NCI-H446 (cell line): Measurements from ENCODE around the gene RPL34.
A peak's percentile ranks its signal among the peaks of the same experiment; 100 is the strongest.

Source experiments
- DNase-seq, 2 experiments: peaks; one replicate each; lab custom pipeline; 2025; lab: John Stamatoyannopoulos, UW

The RPL34 gene

DNA sequence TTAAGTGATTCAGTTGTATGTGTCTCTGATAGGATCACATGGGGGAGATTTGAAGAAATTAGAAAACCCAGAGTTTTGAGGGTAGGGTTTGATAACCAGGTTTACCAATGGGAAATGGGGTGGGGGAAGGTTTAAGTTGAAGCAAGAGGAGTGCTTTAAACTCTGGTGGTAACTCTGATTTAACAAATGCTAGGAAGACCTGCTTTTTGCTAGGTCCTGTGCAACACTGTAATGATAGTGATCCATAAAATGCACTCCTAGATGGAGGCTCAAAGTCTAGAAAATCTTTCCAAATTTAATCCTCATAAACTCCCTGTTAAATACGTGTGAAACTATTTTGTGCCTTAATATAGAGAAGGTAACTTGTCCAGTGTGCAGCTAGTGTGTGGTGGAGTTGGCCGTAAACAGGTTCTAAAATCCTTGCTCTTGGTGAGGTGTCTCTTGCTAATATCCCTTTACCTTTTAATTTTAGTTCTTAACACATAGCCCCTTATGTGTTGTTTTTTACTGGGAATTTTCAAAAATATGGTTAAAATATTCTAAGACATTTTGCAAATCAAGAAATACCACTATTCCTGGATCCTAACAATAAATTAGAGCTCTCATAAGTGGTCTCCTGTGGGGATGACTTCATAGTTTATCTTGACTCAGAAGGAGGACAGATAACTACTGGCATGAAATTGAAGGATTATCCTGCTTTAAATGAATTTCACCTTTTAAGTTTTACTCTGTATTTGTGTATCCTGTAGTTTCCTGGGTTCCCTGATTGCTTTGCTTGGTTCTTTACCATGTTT is 4.1 kb downstream of the RPL34 start:
- no peak for DNase-seq

DNA sequence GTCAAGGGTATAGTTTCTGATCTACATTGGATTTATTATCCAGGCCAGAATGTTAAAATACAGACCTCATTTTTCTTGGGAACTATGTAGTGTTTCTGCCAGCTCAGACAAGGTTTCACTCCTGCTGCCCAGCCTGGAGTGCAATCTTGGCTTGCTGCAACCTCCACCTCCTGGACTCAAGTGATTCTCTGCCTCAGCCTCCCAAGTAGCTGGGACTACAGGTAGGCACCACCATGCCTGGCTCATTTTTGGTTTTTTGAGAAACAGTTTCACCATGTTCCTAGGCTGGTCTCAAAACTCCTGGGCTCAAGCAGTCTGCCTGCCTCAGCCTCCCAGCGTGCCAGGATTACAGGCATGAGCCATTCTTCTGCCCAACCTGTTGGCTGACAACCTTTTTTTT is 5.7 kb downstream of the RPL34 start:
- DNase-seq: no peak

DNA sequence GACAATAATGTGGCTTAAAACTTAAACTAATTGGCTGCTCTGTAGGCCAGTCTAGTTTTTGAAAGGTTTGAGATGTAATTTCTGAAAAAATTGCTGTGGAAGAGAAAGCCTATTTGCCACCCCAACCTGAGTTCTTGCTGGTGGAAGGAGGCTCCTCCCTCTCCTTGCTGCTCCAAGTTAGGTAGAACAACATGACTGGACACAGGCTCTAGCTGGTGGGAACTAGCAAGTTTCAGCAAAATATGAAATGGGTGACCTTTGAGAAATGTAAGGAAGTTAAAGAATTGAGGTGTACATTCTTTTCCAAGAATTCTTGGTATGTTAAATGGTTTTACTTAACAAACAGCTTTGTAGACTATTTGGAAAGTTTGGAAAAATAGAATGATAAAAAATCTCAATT is 8.0 kb downstream of the RPL34 start:
- DNase-seq: no peak

DNA sequence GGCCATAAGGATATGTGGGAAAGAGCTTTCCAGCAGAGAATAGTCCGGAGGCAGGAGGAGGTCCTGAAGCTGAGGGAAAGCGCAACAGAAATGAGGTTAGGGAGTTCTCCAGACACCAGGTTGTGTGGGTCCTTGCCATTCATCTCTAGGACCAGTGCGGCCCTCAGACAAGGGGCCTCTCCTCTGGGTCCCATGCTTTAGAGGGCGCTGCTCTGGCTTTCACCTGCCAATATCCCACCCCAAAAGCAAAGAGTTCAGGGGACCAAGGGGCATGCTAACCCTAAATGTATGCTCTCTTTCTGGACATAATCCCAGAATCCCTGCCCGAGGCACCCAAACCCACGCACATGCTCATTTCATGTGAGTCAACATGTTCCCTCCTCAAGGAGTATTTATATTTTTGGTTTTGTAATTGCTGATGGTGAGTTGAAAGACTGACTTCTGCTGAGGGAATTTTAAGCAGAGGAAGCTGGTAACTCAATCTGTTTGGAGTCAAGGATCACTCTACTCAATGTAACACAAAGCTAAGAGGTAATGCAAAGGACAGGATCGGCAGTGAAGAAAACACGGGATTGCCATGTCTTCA is 14.8 kb downstream of the RPL34 start:
- DNase-seq: no peak

DNA sequence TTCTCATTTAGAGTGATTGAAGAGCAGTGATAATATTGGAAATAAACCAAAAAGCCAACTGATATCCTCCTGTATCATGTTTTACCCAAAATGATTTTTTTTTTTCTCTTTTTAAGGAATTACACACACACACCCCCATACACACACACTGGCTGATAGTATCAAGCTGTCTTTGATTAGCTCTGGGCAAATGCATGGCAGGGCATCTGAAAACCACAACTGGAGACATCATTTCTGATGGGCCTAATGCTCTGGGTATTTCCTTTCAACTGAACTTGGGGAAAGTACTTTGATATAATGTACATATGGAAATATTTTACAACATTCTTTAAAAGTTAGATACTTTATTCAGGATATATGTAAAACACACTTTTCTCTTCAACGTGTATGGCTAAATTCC is 15.9 kb downstream of the RPL34 start:
- DNase-seq: no peak

DNA sequence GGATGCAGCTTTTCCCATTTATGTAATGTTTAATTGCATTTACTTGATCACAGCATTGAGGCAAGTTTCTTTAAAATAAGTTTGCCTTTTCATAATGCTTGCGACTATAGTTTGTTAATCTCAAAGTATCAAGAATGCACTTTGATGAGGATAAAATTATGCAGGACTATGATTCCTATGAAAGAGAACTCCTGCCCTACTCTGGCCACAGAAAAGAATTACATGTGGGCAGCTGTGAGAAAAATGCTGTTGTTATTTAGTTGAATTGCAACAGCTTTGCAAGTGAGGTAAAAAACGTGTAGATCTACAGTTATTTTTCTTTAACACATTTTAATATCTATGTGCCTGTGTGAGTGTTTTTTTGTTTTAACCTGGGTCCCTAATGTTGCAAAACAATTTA is 17.5 kb downstream of the RPL34 start:
- DNase-seq: no peak

DNA sequence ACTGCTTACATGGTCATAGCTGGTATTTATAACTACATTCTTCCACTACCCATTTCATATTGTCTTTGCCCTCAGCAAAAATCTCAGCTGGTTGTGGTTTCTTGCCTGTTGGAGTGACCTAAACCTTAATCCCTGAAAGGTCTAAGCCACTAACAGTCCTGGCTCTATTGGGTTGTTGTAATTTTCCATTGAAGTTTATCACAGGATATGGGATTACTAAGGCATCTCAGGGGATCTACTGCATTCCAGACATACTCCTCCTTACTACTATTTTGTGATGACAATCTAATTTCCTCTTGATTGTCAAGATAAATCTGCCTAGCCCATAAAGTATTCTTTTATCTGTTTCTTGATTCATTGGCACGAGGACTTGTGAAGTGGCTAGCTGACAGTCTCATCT is 23.9 kb downstream of the RPL34 start:
- DNase-seq: no peak

DNA sequence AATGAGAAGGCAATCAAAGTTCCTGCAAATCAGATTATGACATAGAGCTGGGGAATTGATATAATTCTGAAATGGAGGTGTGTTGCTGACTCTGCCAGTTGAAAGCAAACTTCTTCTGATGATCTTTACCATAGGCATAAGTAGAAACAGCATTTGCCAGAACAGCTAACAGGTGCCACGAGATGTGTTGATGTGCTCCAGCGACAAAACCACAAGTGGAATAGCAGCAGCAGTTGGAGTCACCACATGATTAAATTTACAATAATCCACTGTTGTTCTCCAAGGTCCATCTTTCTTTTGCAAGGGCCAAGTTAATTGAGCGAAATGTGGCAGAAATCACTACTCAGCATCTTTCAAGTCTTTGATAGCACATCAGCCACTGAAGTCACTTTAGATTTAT is 26.3 kb downstream of the RPL34 start:
- no peak for DNase-seq

DNA sequence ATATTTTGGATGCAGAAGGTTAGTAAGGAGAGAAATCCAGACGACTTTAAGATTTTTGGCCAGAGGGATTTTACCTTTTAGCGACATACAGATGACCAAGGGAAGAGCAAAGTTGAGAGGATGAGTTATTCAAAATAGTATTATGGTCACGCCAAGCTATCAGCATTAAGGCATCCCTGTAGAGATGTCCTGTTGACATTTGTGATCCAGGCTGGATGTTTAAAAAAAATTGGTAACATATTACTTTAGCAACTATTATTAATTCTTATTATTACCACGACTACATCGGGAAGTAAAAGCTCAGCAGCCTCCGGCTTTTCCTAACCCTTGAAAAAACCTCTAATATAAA is 29.5 kb downstream of the RPL34 start:
- peak in 1 of 2 experiments; percentile 40 for DNase-seq

DNA sequence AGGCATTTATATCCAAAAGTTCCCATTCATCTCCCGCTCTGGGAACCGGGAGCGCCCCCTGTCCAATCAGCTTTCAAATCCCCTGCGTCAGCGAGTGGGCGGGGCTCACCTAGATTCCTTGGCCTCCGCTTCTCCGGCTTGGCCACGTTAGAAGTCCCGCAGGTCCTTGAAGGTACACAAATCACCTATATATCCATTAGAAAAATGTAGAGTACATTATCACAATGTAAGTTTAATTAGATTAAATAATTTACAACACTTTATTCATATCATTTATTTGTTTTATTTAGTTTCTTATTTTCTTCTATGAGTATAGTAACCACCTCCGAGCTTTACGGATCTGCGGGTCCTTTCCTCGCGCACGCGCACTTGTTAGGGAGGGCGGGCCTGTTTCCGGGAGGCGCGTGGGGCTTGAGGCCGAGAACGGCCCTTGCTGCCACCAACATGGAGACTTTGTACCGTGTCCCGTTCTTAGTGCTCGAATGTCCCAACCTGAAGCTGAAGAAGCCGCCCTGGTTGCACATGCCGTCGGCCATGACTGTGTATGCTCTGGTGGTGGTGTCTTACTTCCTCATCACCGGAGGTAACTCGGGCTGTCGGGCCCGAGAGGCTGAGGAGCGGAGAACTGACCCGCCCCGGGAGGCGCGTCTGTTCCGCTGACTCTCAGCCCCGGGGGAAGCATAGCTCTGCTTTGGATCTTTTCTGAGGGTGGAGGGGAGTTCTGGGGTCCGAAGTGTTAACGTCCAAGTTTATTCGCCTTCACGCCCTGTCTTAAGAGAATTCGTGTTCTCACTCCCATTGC is 30.0 kb downstream of the RPL34 start, which contains the start of gene OSTC:
OSTC (plus strand) TSS at position 388 of the 802 bp plus-strand sequence; CDS start at position 445, 57 bp downstream.
- DNase-seq: peak; percentile 95 to 96

DNA sequence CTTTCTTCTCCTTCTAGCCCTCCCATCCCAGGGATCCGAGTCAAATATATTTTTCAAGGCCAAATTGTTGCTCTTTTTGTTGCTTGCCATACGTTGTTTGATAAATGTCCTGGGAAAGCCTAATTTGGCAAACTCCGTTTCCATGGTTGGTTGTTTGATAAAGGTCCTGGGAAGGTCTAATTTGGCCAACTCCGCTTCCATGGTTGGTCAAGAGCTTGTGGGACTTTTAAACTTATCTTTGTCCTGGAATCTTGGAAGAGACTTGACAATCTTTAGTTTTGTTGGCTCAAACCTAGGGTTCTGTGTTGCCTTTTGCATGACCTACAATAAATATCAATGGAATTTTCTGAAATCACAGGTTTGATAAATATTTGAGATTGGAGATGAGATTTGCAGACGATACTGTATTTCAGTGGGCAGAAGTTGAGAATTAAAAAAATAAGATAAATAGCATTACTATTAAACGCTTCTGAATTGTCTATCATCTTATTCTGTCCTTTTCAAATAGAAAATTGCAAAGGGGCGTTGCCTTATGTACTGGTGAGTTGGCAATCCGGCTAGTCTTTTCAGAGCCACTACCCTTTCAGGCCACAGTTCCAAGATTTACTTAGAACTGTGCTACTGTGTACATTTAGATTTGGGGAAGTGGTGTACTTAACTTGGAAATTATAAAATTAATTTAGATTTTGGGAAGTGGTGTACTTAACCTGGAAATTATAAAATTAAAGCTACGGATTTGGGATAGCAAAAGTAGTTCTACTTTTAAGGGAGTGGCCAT is 30.8 kb downstream of the RPL34 start:
- no peak for DNase-seq

DNA sequence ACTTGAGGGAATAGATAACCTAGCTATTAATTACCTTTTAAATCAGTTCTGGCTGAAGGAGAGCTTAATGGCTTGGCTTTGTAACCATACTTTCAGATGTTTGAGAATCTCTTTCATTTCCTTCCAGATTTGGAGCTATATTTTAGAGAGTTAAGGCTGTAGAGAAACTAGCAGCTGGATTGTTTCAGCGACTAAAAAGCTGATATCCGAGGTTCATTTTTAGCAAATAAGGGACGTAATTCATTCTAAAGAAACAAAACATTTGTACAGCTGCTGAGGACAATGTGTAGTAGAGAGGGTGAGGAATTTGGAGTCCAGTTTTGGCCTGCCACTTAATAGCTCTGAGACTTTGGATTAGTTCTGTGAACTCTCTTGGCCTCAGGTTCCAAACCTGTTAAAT is 42.3 kb downstream of the RPL34 start:
- no peak for DNase-seq

DNA sequence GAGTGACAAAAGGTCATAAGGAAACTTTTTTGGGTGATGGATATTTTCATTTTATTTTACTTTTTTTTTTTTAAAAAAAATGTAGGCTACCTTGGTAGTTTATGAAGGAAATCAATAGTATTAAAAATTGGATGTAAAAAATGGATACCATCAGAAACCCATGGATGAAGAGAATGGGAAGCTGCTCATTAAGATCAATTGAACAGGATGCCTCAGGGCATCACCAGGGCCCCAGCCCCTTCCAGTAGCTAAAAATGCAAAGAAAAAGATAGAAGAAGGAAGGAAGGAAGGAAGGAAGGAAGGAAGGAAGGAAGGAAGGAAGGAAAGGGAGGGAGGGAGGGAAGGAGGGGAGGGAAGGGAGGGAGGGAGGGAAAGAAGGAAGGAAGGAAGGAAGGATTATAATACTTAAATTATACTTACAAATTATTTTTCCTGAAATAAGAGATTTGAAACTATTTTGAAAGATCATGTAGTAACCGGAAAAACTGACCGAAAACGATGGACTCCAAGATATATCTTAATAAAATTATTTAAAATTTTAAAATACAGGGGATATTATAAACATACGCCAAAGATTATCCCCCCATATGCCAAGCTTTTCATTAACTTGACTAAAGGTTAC is 54.1 kb downstream of the RPL34 start:
- no peak for DNase-seq
